SJCRH30 (cell line): ENCODE results near the gene TMEM120B. TPM values are rescaled to one million over a fixed set of nuclear protein-coding genes. Genes with fewer than 3 reads are reported as not detected.
A peak's percentile ranks its signal among the peaks of the same experiment; 100 is the strongest.
"Not testable (repeated sequence)": the region's sequence is repeated elsewhere in the genome, so short reads cannot be mapped to it uniquely, and the experiment has no call there.

Experiments
- DNase-seq, 2 experiments: peaks; one replicate each; pipeline ENCODE4 v3.0.0-alpha.2; 2015 to 2020
- H3K27ac ChIP-seq: fragments of 250-450 bp; sonication (Bioruptor Pico); 2 replicates; pipeline ENCODE4 v1.5.1; 2020; ENCODE audit warnings: mild to moderate bottlenecking, moderate library complexity
- H3K27me3 ChIP-seq: fragments of 250-450 bp; sonication (Bioruptor Pico); 2 replicates; pipeline ENCODE4 v1.5.1; 2020; ENCODE audit warnings: mild to moderate bottlenecking, moderate library complexity
- H3K36me3 ChIP-seq: fragments of 250-450 bp; sonication (Bioruptor Pico); 2 replicates; pipeline ENCODE4 v1.5.1; 2020; ENCODE audit warnings: mild to moderate bottlenecking, moderate library complexity
- H3K4me1 ChIP-seq: fragments of 250-450 bp; sonication (Bioruptor Pico); 2 replicates; pipeline ENCODE4 v1.5.1; 2020; ENCODE audit warnings: mild to moderate bottlenecking, moderate library complexity
- H3K4me3 ChIP-seq: fragments of 250-450 bp; sonication (Bioruptor Pico); 2 replicates; pipeline ENCODE4 v1.5.1; 2020; ENCODE audit warnings: mild to moderate bottlenecking, moderate library complexity
- H3K9me3 ChIP-seq: fragments of 250-450 bp; sonication (Bioruptor Pico); replicated peaks from 2 replicates; pipeline ENCODE4 v1.5.1; 2020; ENCODE audit warnings: mild to moderate bottlenecking, moderate library complexity
- total RNA-seq: library from RNA; depleted of rRNA; stranded (reverse); fragments of >200 nt; shearing (Covaris generic); gene quantifications from 2 replicates; pipeline ENCODE4 v1.2.3, GENCODE V29; 2014

The TMEM120B gene
- total RNA-seq, 1 experiment from 2014 or later: 25.5 TPM

DNA sequence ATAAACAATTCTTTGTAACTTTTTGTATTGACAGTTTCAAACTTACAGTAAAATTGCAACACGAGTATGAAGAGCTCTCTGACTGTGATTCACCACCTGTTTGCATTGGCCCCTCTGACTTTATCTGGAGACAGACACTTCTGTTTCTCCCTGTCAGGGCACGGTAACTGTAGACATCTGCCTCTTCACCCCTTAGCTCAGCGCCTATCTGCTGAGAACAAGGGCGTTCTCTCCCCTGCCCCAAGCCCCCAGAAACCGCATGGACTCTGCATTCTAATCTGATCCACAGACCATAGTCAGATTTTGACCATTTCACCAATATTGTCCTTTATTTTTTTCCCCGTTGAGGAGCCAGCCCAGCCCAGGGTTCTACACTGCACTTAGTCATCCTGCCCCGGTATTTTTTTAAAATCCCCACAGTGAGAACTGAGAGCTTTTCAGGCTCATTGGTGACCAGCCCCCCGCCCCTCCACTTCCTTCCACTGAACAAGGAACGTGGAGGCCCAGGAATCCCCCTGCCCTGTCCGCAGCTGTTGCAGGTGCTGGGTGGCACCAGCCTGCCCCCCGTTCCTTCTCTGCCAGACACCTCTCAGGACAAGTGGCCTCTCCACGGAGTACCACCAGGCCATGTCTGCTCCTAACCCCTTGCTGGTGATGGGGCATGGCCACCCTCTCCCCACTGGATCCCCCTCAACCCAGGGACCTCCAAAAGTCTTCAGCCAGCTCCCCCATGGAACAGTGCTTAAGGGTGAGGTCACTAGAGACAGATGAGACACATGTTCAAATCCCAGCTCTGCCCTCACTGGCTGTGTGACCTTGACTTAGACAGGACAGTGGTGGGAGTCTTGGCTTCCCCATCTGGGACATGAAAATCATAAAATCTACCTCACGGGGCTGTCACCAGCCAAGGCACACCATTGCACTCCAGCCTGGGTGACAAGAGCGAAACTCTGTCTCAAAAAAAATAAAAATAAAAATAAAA, 69.7 kb downstream of the TMEM120B start:
- H3K27ac ChIP-seq: peak overlapping the region; percentile 55
- no peaks in the 10 kb centered on the region for H3K36me3 ChIP-seq
- DNase-seq: peak in 1 of 2 experiments; percentile 83
- no peaks in the 10 kb centered on the region for H3K9me3 ChIP-seq
- no peaks in the 10 kb centered on the region for H3K27me3 ChIP-seq
- peaks cover 18% of the 10 kb centered on the region for H3K4me1 ChIP-seq
- H3K4me3 ChIP-seq: no peak overlapping the region

GRCh38 chr12:121783766-121784165, 71.2 kb downstream of the TMEM120B start:
- Histone ChIP-seq H3K4me1 (peaks cover 18% of the 10 kb centered on the region), H3K9me3 (no peaks in the 10 kb centered on the region), H3K27ac (no peak overlapping the region), H3K4me3 (no peak overlapping the region), H3K27me3 (no peaks in the 10 kb centered on the region), H3K36me3 (no peaks in the 10 kb centered on the region)
- DNase-seq: no peak

DNA sequence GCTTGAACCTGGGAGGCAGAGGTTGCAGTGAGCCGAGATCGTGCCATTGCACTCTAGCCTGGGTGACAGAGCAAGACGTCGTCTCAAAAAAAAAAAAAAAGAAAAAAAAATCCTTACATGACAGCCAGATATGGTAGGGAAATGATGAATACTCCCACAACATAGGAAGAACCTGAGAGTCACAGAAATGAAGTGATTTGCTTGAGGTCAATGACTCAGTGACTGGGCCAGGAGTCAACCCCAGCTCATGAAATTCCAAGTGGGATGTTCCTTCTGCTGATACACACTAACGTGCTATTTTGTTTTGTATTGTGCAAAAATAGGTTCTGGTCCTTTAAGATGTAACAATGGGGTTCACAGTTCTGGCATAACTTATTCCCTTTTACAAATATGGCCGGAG, 71.9 kb downstream of the TMEM120B start:
- Histone ChIP-seq H3K9me3 (no peaks in the 10 kb centered on the region), H3K27me3 (no peaks in the 10 kb centered on the region), H3K4me1 (peaks cover 18% of the 10 kb centered on the region), H3K27ac (no peak overlapping the region), H3K4me3 (no peak overlapping the region), H3K36me3 (no peaks in the 10 kb centered on the region)
- DNase-seq: no peak

DNA sequence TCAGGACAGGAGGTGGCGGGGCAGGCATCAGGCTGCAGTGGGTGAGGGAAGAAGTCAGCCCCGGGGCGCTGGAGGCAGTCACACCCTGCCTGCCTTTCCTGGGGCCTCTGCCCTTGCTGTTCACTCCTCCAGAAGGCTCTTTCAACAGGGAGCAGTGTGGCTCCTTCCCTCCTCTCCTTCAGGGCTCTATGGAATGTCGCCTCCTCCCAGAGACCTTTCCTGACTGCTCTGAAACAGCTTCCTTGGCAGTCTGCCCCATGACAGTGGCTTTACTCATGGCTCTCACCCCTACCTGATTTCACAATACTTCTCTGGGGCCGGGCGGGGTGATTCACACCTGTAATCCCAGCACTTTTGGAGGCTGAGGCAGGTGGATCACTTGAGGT, 73.9 kb downstream of the TMEM120B start:
- Histone ChIP-seq H3K27ac (no peak overlapping the region), H3K27me3 (no peaks in the 10 kb centered on the region), H3K36me3 (no peaks in the 10 kb centered on the region), H3K4me1 (peaks cover 20% of the 10 kb centered on the region), H3K4me3 (no peak overlapping the region), H3K9me3 (no peaks in the 10 kb centered on the region)
- no peak for DNase-seq

DNA sequence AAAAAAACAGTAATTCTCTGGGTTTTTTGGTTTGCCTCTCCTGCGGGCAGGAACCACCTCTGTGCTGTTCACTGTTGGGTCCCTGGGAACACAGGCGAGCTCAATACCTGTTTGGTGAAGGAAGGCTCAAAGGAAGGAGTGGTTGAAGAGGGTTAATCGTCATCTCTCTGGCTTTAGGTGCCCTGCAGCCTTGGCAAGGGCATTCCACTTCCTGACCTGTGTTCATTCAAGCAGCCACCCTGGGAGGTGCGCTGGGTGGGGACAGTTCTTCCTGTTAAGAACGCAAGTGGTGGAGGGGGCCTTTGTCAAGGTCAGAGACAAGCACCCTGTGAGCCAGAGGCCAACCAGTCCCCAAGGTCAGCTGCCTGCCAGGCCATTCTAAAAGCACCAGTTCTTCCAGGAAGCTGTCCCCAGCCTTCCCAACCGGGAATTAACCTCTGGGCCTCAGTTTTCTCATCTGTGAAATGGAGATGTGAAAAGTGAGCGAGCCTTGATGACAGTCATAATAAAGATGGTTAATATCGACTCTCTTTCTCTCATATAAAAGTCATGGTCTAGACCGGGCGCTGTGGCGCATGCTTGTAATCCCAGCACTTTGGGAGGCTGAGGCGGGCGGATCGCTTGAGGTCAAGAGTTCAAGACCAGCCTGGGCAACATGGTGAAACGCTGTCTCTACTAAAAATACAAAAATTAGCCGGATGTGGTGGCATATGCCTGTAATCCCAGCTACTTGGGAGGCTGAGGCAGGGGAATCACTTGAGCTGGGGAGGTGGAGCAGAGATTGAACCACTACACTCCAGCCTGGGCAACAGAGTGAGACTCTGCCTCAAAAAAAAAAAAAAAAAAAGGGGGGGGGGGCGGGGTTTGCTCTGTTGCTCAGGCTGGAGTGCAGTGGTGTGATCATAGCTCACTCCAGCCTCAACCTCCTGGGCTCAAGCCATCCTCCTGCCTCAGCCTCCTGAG, 74.8 kb downstream of the TMEM120B start:
- DNase-seq: no peak
- H3K4me1 ChIP-seq: peaks cover 11% of the 10 kb centered on the region
- H3K9me3 ChIP-seq: no peaks in the 10 kb centered on the region
- no peak overlapping the region for H3K27ac ChIP-seq
- no peaks in the 10 kb centered on the region for H3K27me3 ChIP-seq
- no peak overlapping the region for H3K4me3 ChIP-seq
- no peaks in the 10 kb centered on the region for H3K36me3 ChIP-seq

DNA sequence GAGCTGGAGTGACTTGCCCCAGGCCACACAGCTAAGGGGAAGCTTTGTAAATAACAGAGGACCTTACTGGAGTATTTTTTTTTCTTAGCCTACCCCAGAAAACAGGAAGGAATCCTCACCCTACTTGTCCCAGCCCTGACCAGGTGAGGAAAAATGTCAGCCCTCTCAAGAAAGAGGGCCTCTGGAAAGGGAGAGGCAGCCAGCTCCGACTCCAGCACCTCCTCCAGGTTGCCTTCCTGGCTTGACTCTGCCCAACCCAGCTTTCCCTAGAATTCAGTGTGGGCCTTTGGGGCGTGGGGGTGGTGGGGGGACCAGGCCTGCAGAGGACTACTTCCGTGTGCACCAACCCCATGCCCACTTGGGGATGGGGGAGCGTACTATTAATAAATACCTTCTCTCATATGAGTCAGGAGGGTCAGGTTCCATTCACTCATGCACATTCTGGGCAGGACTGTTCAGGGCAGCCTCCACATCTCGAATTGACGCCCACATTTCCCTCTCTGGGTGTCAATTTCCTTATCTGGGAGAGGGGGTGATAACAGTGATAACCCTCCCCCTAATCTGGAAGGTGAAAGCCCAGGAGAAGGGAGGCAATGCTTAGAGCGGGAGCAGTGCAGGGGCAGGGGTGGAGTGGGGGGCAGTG, 75.7 kb downstream of the TMEM120B start:
- no peak overlapping the region for H3K27ac ChIP-seq
- no peaks in the 10 kb centered on the region for H3K36me3 ChIP-seq
- no peak overlapping the region for H3K4me3 ChIP-seq
- no peak for DNase-seq
- peaks cover 6% of the 10 kb centered on the region; the same call in 1 of the 2 replicates for H3K4me1 ChIP-seq
- H3K27me3 ChIP-seq: no peaks in the 10 kb centered on the region
- no peaks in the 10 kb centered on the region for H3K9me3 ChIP-seq

- no peak for DNase-seq
- H3K27me3 ChIP-seq: no peaks in the 10 kb centered on the region
- H3K36me3 ChIP-seq: no peaks in the 10 kb centered on the region
- no peak overlapping the region for H3K27ac ChIP-seq
- H3K4me1 ChIP-seq: peaks cover 6% of the 10 kb centered on the region; the same call in 1 of the 2 replicates
- H3K4me3 ChIP-seq: no peak overlapping the region
- no peaks in the 10 kb centered on the region for H3K9me3 ChIP-seq
These were observed 76.8 kb downstream of the TMEM120B start for GRCh38 chr12:121789233-121789781.

DNA sequence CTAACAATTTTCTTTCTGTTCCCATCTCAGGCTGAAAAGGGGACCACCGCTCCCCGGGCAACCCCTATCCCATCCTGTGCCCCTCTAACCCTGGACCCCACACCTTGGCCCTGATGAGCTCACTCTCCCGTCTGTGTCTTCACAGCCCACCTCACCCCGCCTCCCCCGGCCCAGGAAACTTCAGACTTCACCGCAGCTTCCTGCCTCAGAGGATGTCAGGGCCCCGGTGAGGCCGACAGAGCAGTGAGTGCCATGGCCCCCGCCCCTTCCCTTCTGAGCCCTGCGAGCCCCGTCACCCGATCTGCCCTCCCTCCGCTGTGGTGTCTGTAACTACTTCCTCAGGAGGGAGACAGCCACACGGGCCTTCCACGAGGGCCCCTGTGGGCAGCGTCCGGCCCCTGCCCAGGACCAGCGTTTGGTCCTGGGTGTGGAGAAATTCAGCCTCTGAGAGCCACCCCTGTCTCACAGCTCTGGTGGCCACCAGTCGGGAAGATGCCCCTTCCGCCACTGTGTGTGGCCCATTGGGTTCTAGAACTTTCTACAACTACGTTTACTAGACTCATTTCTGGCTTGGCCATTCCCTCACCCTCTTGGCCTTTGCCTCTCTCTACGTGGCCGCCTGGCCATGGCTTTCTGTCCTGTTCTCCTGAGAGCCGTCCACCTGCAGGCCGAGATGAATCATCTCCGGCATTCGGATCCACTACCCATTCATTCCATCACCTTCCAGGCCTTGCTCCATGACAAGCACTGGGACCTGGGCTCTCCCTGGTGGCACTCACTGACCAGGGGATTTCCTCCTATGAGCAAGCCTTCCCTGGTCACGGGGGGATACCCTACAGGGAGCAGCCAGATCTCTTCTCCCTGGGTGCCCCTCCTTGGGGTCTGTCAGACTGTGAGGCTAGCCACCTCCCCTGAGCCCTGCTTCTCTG, 77.5 kb downstream of the TMEM120B start:
- Histone ChIP-seq H3K27me3 (no peaks in the 10 kb centered on the region), H3K4me3 (no peak overlapping the region), H3K36me3 (peaks cover 1% of the 10 kb centered on the region; the same call in 1 of the 2 replicates), H3K4me1 (peaks cover 7% of the 10 kb centered on the region; the same call in 1 of the 2 replicates), H3K27ac (no peak overlapping the region), H3K9me3 (no peaks in the 10 kb centered on the region)
- peak; percentile 67 to 68 for DNase-seq

DNA sequence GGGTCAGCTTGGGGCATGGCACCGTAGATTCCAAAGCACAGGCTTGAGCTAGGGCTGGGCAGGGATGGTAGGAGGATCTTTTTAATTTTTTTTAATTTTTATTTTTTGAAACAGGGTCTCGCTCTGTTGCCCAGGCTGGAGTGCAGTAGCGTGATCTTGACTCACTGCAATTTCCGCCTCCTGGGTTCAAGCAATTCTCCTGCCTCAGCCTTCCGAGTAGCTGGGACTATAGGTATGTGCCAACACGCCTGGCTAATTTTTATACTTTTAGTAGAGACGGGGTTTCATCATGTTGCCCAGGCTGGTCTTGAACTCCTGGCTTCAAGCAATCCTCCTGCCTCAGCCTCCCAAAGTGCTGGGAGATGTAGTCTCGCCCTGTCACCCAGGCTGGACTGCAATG, 78.2 kb downstream of the TMEM120B start:
- not testable (repeated sequence) for H3K36me3 ChIP-seq, H3K4me3 ChIP-seq, H3K9me3 ChIP-seq, DNase-seq, H3K27ac ChIP-seq, H3K27me3 ChIP-seq
- peaks cover 14% of the 10 kb centered on the region; the same call in 1 of the 2 replicates for H3K4me1 ChIP-seq

DNA sequence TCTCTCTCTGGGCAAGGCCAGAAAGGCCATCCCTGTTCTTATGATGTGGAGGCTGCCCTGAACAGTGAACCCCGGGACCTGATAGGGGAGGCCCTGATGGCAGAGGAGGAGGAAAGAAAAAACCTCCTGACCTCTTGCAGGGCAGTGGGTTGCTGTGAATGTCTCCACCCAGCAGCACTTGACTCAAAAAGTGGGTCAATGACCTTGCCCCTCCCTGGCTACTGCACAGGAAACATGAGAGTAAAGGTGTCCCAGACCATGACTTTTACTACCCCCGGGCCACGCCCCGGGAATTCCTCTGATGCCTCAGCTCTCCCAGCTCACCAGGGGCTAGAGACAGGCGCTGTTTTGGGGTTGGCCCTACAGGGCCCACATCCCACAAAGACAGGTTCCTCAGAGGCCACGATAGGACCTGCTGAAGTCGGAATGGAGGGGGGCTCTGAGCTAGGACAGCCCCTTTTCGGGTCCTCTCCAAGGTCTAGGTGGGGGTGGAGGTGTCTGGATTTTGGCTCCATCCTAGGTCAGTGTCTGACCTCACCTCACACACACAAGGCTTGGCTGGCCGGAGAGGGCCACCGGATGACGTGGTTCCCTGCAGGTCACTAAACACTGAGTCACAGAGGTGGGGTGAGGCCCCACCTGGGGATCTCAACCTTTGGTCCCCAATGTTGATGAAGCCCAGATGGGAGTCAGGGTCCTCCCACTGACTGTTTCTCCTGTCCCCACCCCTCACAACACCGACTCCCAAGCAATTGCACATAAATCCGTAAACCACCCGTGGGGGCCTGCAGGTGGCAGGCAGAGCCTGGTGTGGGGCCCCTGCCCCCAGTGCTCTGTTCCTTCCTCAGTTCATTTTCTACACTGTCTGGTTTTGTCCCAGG, 79.4 kb downstream of the TMEM120B start:
- Histone ChIP-seq H3K27ac (no peak overlapping the region), H3K4me3 (no peak overlapping the region), H3K4me1 (peaks cover 25% of the 10 kb centered on the region), H3K27me3 (no peaks in the 10 kb centered on the region), H3K9me3 (no peaks in the 10 kb centered on the region), H3K36me3 (peaks cover 7% of the 10 kb centered on the region)
- DNase-seq: no peak

- Histone ChIP-seq H3K4me3 (no peak overlapping the region), H3K27me3 (no peaks in the 10 kb centered on the region), H3K36me3 (peaks cover 7% of the 10 kb centered on the region), H3K9me3 (no peaks in the 10 kb centered on the region), H3K27ac (no peak overlapping the region), H3K4me1 (peaks cover 34% of the 10 kb centered on the region)
- no peak for DNase-seq
These were observed 80.3 kb downstream of the TMEM120B start for GRCh38 chr12:121792607-121793439.

GRCh38 chr12:121793440-121793837, 80.9 kb downstream of the TMEM120B start, which contains the start of gene RHOF:
TSS of gene RHOF (minus strand) at chr12:121793688. CDS start at chr12:121793633, 55 bp downstream.
- no peak for DNase-seq
- Histone ChIP-seq H3K9me3 (no peaks in the 10 kb centered on the region), H3K4me3 (no peak within 1 kb of the TSS), H3K4me1 (peaks cover 40% of the 10 kb centered on the region), H3K27me3 (no peaks in the 10 kb centered on the region), H3K27ac (no peak within 1 kb of the TSS), H3K36me3 (peaks cover 7% of the 10 kb centered on the region)
